Skin of body (tissue), 2 donors: ENCODE results near the gene AQR. TPM values are rescaled to one million over a fixed set of nuclear protein-coding genes. Genes with fewer than 3 reads are reported as not detected.
"Not testable (repeated sequence)": the region's sequence is repeated elsewhere in the genome, so short reads cannot be mapped to it uniquely, and the experiment has no call there.

Experiments used
- DNase-seq: peaks from one replicate; lab custom pipeline; 2025; lab: John Stamatoyannopoulos, UW
- total RNA-seq: library from RNA; depleted of rRNA; stranded (reverse); fragments of >200 nt; gene quantifications from one replicate; pipeline ENCODE4 v1.2.3, GENCODE V29; 2014

The AQR gene
- total RNA-seq, 1 donor from 2014 or later, result 28.3 TPM

DNA sequence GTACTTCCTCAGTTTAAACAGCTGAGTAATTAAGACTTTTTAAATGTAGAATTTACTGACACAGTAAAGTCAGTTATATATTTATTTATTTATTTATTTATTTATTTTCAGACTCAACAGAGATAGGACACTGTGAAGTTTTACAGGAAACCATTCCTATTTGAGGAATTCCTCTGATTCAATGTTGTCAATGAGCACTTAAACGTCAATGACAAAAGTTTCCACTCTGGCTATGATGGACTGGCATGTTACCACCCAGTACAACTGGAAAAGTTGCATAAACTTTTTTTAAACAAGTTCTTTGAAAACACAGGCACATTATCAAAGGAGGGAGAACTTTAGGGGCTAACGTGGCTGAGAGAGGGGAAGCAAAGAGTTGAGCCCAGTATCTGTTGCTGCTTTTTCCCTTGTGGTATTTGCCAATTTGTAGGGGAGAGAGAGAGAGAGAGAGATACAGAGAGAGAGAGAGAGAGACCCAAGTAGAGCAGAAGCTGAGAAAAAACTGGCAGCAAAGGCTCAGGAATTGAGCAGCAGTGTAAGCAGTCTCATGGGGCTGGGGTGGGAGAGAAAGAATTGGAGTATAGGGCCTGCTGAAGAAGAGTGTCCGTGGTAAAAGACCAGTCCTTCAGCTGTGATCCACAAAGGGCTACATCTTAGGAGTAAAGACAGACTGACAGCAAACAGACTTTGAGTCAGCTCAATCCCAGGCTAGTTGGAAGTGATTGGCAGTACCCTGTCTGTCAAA is 155.9 kb downstream of the AQR start:
- DNase-seq, result no peak

DNA sequence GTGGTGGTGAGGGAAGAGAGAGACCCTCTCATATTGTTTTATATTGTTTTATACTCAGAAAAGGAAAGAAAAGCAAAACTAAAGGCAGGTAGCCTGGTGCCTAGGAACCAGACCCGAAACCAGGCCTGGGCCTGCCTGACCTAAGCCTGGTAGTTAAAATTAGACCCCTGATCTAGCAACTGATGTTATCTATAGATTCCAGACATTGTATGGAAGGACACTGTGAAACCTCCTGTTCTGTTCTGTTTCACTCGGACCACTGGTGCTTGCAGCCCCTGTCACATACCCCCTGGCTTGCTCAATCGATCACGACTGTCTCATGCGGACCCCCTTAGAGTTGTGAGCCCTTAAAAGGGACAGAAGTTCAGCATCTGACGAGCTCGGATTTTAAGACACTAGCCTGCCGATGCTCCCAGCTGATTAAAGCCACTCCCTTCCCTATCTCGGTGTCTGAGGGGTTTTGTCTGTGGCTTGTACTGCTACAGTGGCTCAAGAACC is 156.6 kb downstream of the AQR start:
- DNase-seq, result not testable (repeated sequence)

DNA sequence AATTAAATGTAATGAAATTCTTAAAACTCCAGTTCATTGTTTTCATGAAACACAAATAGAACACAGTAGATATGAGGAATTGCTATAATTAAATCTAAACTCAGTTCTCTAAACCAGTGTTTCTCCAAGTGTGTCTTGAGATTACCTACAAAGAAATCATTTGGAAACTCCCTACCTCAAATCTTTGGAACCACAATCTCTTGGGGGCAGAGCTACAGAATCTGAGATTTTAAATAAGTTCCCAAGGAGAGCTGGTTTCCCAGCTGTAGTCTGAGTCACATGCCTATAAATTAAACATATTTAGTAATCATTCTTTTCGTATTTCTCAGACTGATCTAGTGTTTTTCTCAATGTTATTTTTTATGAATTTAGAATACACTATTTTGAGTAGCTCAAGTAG is 157.2 kb downstream of the AQR start:
- DNase-seq, result no peak

DNA sequence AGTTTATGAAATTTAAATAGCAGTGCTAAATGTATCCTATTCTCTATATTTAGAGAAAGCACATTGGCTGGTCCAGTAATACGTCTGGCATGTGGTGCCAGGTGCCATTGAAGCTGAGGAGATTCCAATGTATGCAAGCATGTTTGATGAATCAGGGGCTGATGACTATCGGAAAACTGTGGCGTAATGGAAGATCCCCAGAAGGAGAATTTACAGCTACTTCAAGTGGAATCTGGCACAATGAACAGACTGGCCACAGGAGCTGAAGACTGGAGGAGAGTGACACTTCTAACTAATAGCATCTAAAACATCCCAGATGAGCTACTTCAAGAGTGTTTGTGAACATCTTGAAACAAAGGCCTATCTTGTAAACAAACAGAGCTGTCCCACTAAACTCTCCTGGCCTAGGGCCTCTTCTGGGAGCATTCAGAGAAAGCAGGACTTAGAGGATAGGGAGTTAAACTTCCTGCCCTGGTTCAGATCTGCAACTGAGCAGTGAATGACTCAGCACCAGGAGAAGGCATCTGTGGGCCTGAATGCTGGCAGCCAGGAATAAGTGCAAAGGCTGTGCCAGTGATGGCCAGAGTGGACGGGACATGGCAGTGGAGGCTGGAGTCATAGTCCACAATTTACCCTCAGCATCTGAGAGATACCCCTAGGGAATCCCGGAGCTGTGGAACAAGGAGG is 159.0 kb downstream of the AQR start:
- no peak for DNase-seq

DNA sequence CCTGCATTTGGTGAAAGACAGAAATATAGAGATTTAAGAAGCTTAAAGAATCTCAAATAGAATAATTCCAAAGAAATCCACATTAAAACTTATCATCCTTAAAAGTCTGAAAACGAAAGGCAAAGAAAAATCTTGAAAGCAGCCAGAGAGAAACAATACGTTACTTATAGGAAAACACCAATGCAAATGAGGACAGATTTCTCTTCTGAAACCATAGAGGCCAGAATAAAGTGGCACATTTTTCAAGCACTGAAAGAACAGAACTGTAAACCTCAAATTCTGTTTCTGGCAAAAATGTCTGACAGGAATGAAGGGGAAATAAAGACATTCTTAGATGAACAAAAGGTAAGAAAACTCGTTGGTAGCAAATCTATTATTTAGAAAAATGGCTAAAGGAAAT is 160.4 kb downstream of the AQR start:
- DNase-seq, result no peak

DNA sequence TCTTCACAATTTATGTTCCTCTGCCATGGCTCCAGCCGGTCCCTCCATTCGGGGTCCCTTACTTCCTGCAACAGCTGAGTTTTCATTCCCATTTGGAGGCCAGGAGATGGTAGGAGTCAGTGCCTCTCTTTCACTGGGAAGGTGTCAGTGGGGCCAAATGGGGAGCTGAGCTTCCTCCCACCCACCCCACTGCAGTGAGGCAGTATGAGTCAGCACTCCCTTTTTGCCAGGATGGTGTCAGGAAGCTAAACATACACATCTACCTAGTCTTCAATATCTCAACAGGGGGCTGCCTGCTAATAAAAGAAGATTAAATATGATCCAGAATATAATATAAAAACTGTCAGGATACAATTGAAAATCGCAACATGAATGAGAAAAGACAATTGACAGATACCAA is 161.5 kb downstream of the AQR start:
- no peak for DNase-seq

DNA sequence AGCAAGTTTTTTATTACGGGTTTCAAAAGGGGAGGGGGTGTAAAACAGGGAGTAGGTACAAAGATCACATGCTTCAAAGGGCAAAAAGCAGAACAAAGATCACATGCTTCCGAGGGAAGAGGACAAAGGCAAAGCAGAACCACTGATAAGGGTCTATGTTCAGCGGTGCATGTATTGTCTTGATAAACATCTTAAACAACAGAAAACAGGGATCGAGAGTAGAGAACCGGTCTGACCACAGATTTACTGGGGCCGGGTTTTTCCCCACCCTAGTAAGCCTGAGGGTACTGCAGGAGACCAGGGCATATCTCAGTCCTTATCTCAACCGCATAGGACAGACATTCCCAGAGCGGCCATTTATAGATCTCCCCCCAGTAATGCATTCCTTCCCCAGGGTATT is 162.3 kb downstream of the AQR start:
- not testable (repeated sequence) for DNase-seq

DNA sequence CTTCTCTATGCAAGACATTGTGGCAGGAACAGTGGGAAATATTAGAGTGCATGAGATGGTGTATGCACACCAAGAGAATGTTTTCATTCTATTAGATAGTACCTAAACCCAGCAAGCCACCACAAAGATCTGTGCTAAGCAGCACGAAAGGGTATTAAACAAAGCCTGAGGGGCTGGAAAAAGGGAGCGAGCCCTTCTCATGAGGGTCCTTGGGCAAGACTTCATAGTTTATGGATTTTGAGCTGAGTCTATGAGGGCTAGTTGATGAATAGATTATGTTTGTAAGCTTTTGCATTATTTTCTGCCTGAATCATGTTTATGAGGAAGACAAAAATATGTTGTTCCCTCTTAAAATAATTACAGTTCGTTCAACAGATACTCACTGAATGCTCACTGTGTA is 164.8 kb downstream of the AQR start:
- DNase-seq, result no peak

DNA sequence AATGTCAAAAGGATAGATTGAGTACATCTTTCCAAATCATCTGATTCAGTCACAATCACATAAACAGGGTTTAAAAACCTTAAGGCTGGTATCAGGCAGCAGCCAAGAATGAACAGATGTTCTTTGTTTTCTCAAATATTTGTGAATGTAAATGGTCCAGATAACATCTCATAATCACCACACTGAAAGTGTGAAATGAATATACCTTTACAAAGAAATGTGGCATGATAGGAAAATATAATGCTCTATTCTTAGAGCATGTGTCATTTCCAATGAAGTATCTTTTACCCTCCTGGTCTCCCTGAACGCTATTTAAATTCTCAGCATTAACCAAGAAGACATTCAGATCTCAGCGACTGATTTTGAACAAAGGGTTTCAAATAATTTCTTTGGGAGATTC is 165.4 kb downstream of the AQR start:
- DNase-seq, result no peak

DNA sequence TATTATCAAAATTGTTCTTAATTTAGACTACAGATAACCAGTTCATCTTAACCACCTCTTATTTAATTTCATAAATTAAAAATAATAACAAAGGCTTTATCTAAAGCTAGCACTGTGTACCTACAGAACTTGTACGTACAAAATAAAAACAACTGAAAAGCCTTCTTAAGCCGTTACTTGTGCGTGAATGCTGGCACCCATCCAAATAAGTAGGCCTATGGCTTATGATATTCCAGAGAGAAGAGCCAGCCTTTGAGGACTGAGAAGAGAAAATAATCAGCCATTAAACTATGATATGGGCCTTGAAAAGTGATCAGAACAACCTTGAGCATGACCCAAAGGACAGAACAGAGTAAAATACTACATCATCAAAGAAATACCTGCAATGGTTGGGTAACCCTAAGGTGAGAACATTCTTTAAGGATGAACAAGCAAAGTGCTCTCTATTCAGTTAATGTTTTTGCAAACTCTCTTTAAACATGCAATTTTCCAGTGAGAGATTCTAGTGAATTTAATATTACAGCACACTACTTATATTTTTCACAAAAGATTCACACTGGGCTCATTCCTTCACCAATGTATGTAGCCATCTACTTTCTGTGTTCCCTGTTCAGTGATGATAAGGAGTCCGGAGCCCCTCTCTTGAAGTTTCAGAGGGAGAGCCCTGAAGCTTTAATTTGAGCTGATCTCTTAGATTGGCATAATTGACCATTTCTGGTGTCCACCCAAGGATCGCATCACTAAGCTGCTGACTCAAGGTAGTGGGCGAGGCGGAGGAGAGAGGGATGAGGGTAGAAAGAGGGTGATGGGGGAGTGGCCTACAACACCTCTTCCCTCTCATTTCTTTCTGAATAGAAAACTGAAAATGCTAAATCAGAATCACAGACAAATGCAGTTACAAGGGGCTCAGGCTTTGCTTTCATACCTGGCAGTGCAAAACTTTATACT is 166.5 kb downstream of the AQR start:
- DNase-seq, result no peak

DNA sequence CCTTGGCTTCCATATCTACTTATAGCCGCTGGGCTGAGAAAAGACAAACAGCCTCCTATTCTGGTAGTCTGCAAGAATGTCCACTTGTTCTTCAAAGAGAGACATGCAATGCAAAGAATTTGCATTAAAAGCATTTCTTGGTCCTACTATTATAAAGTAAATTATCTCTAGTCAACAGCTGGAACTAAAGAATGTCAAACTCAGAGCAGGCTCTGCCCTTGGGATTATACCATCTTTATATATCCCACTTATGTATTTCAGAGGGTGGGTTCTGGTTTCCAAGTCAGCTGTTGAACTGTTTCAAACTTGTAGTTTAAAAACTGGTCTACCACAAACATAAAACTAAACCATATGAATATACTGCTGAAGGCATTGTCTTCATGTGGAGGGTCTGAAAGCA is 167.2 kb downstream of the AQR start:
- no peak for DNase-seq

Other genes starting within 250 kb of the AQR start
- gene GJD2, start 214.7 kb downstream of the AQR start, total RNA-seq, result not detected
- 126 TPM for gene ACTC1, start 174.2 kb downstream of the AQR start, total RNA-seq
- gene ZNF770, start 18.5 kb upstream of the AQR start, total RNA-seq, result 59.4 TPM
- 0.89 TPM for gene NANOGP8, start 115.6 kb upstream of the AQR start, total RNA-seq